Endothelial cell of umbilical vein (primary cell): ENCODE measurements around the gene KCNK16. TPM values are rescaled to one million over a fixed set of nuclear protein-coding genes. Genes with fewer than 3 reads are reported as not detected.

ENCODE experiments used
- polyA plus RNA-seq, 4 experiments: library from polyadenylated mRNA; depleted of rRNA in 3 of 4; stranded (reverse) in 3 of 4; unstranded in 1 of 4; fragments of >200 nt; gene quantifications; 2 replicates each; pipeline versions ENCODE4 v1.2.1 to v1.2.3, GENCODE V29; 2011 to 2012; ENCODE audit warnings: missing spikeins in 1 of 4
- total RNA-seq: library from RNA; stranded (reverse); gene quantifications from 2 replicates; pipeline ENCODE4 v1.2.3, GENCODE V29; 2021

KCNK16 gene
- total and polyA plus RNA-seq, 2 donors (not counting 3 experiments of a cell fraction or from before 2014, with no cell fraction given), result not detected

Other genes starting within 250 kb of the KCNK16 start
- gene SAYSD1, start 207.5 kb downstream of the KCNK16 start, total RNA-seq, result 7.1 and 9.0 TPM in 2 replicates
- gene SAYSD1, start 207.5 kb downstream of the KCNK16 start, polyA plus RNA-seq, result 8.5 and 9.7 TPM in 2 replicates
- not detected in 2 replicates for gene KCNK5, start 93.2 kb downstream of the KCNK16 start, total RNA-seq
- gene KCNK5, start 93.2 kb downstream of the KCNK16 start, polyA plus RNA-seq, result not detected in 2 replicates
- gene KCNK17, start 8.3 kb downstream of the KCNK16 start, total RNA-seq, result not detected in 2 replicates
- not detected in 2 replicates for gene KCNK17, start 8.3 kb downstream of the KCNK16 start, polyA plus RNA-seq